HEK293T (cell line): ENCODE data around the gene MCM9.

Experiments used
- CTCF ChIA-PET: fragments of 350-600 bp; formaldehyde crosslinking; extraction: SDS; loops from one replicate; lab custom pipeline; 2021; ENCODE audit warnings: antibody characterized with exemption, inconsistent platforms; lab: Yijun Ruan, JAX
- POLR2A ChIA-PET: fragments of 350-600 bp; formaldehyde crosslinking; extraction: SDS; loops from one replicate; lab custom pipeline; 2020; ENCODE audit warnings: antibody characterized with exemption, inconsistent platforms; lab: Yijun Ruan, JAX
- DNase-seq: peaks from one replicate; pipeline ENCODE4 v3.0.0; 2012; ENCODE audit warnings: mixed read lengths; ENCODE audit errors: extremely low spot score
- ARNT ChIP-seq: fragments of 450-650 bp; IDR thresholded peaks from 2 replicates; pipeline ENCODE4 v1.6.1; 2017; ENCODE audit warnings: mild to moderate bottlenecking
- BHLHE40 ChIP-seq: fragments of 450-650 bp; IDR thresholded peaks from 2 replicates; pipeline ENCODE4 v1.6.1; 2016; ENCODE audit warnings: mild to moderate bottlenecking, moderate library complexity, borderline replicate concordance
- CTBP1 ChIP-seq: fragments of 450-650 bp; IDR thresholded peaks from 2 replicates; pipeline ENCODE4 v1.6.1; 2016; ENCODE audit warnings: borderline replicate concordance
- ELF4 ChIP-seq: fragments of 450-650 bp; IDR thresholded peaks from 2 replicates; pipeline ENCODE4 v1.6.1; 2017; ENCODE audit warnings: antibody characterized with exemption
- FOXA1 ChIP-seq: fragments of 450-650 bp; IDR thresholded peaks from 2 replicates; pipeline ENCODE4 v1.6.1; 2016; ENCODE audit warnings: mild to moderate bottlenecking
- FOXK2 ChIP-seq: fragments of 450-650 bp; IDR thresholded peaks from 2 replicates; pipeline ENCODE4 v1.6.1; 2016; ENCODE audit warnings: mild to moderate bottlenecking
- FOXM1 ChIP-seq: fragments of 450-650 bp; IDR thresholded peaks from 2 replicates; pipeline ENCODE4 v1.6.1; 2017; ENCODE audit warnings: mild to moderate bottlenecking, borderline replicate concordance
- HDGF ChIP-seq: fragments of 450-650 bp; IDR thresholded peaks from 2 replicates; pipeline ENCODE4 v1.6.1; 2017; ENCODE audit warnings: antibody characterized with exemption, borderline replicate concordance
- L3MBTL2 ChIP-seq: fragments of 450-650 bp; conservative IDR thresholded peaks from 2 replicates; pipeline ENCODE4 v1.6.1; 2016; ENCODE audit warnings: mild to moderate bottlenecking
- LEF1 ChIP-seq: fragments of 450-650 bp; IDR thresholded peaks from 2 replicates; pipeline ENCODE4 v1.6.1; 2017; ENCODE audit warnings: mild to moderate bottlenecking, borderline replicate concordance
- NFRKB ChIP-seq: fragments of 450-650 bp; IDR thresholded peaks from 2 replicates; pipeline ENCODE4 v1.6.1; 2016; ENCODE audit warnings: mild to moderate bottlenecking, moderate library complexity
- PKNOX1 ChIP-seq: fragments of 450-650 bp; IDR thresholded peaks from 2 replicates; pipeline ENCODE4 v1.6.1; 2016
- SP1 ChIP-seq: fragments of 450-650 bp; IDR thresholded peaks from 2 replicates; pipeline ENCODE4 v1.6.1; 2017
- SUZ12 ChIP-seq: fragments of 450-650 bp; IDR thresholded peaks from 2 replicates; pipeline ENCODE4 v1.6.1; 2016; ENCODE audit warnings: mild to moderate bottlenecking
- TARDBP ChIP-seq: fragments of 450-650 bp; IDR thresholded peaks from 2 replicates; pipeline ENCODE4 v1.6.1; 2016
- ZNF384 ChIP-seq: fragments of 450-650 bp; IDR thresholded peaks from 2 replicates; pipeline ENCODE4 v1.6.1; 2016

MCM9 gene

GRCh38 chr6:118921084-118921483 is 13.9 kb downstream of the MCM9 start:
- CTCF ChIA-PET, result no interaction called here
- no peak for DNase-seq
- POLR2A ChIA-PET, result no interaction called here
- TF ChIP-seq CTBP1, result no peak
- TF ChIP-seq ZNF384, result no peak
- no peak for TF ChIP-seq SUZ12
- TF ChIP-seq BHLHE40, result no peak
- no peak for TF ChIP-seq FOXM1
- TF ChIP-seq L3MBTL2, result no peak
- no peak for TF ChIP-seq SP1
- TF ChIP-seq FOXA1, result no peak
- TF ChIP-seq ARNT, result no peak
- TF ChIP-seq NFRKB, result no peak
- TF ChIP-seq ELF4, result no peak
- no peak for TF ChIP-seq PKNOX1
- no peak for TF ChIP-seq FOXK2
- TF ChIP-seq TARDBP, result no peak
- no peak for TF ChIP-seq HDGF
- no peak for TF ChIP-seq LEF1

GRCh38 chr6:118918329-118918725 is 16.6 kb downstream of the MCM9 start:
- CTCF ChIA-PET, result no interaction called here

GRCh38 chr6:118917546-118918328 is 17.2 kb downstream of the MCM9 start:
- no peak for DNase-seq
- no peak for TF ChIP-seq ELF4
- TF ChIP-seq FOXA1, result no peak
- TF ChIP-seq NFRKB, result no peak
- TF ChIP-seq SP1, result no peak
- TF ChIP-seq SUZ12, result no peak
- TF ChIP-seq ARNT, result no peak
- TF ChIP-seq FOXK2, result no peak
- no peak for TF ChIP-seq L3MBTL2
- TF ChIP-seq ZNF384, result no peak
- no peak for TF ChIP-seq BHLHE40
- no peak for TF ChIP-seq HDGF
- no peak for TF ChIP-seq PKNOX1
- TF ChIP-seq CTBP1, result no peak
- POLR2A ChIA-PET, result no interaction called here
- CTCF ChIA-PET, result no interaction called here

More at GRCh38 chr6:118918329-118918725, 16.6 kb downstream of the MCM9 start:
- DNase-seq, result no peak
- TF ChIP-seq NFRKB (no peak), LEF1 (no peak), HDGF (no peak), BHLHE40 (no peak)
- POLR2A ChIA-PET, result no interaction called here

- no peak for DNase-seq
- CTCF ChIA-PET, result no interaction called here
- TF ChIP-seq ZNF384 (no peak), FOXM1 (no peak), CTBP1 (no peak), SUZ12 (no peak), HDGF (no peak), FOXA1 (no peak), BHLHE40 (no peak), FOXK2 (no peak), ARNT (no peak)
- POLR2A ChIA-PET, result no interaction called here
Measured at GRCh38 chr6:118914598-118914997, 20.4 kb downstream of the MCM9 start.

- POLR2A ChIA-PET, result no interaction called here
- no peak for DNase-seq
- TF ChIP-seq CTBP1 (no peak), L3MBTL2 (no peak), SP1 (no peak), ZNF384 (no peak), TARDBP (no peak), HDGF (no peak), SUZ12 (no peak), BHLHE40 (no peak), FOXA1 (no peak), NFRKB (no peak)
- CTCF ChIA-PET, result no interaction called here
Measured at GRCh38 chr6:118913161-118913560, 21.8 kb downstream of the MCM9 start.

GRCh38 chr6:118912646-118913045 is 22.3 kb downstream of the MCM9 start:
- TF ChIP-seq ZNF384 (no peak), ARNT (no peak)
- ChIA-PET POLR2A (no interaction called here), CTCF (no interaction called here)
- no peak for DNase-seq

GRCh38 chr6:118908441-118908840 is 26.5 kb downstream of the MCM9 start:
- POLR2A ChIA-PET, result no interaction called here
- TF ChIP-seq ELF4 (no peak), TARDBP (no peak), FOXK2 (no peak), HDGF (no peak), NFRKB (no peak), L3MBTL2 (no peak), ARNT (no peak), CTBP1 (no peak), ZNF384 (no peak), SP1 (no peak)
- no peak for DNase-seq
- CTCF ChIA-PET, result no interaction called here
